ENCODE measurements around the gene RIN3.

DNA sequence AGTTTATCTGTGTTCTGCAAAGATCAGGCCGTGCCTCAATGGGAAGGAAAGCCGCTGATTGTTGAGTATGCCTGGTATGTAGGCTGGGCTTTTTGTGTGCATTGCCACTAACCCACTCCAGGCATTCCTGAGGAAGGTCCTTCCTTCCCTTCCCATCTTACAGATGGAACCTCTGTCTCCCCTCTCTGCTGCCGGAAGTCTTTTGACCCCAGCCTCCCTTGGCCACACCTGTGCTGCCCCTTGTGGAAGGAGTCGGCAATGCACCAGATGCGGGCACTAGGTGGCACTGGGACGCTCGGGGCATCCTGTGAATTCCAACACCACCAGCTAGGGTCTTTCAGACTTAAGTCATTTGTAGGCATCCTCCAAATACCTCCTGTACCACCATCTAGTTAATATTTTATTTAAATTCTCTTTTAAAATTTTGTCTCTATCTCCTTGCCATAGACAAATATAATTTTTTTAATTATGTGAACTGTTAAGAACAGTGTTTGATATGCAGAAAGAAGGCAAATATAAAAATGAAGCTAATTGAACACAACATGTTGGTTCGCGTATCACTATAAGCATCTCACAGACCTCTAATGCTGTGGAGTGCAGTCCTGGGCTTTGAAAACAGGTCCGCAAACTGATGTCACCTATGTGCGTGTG lies 99.6 kb downstream of the RIN3 start:
- TF ChIP-seq, protein P1, sequence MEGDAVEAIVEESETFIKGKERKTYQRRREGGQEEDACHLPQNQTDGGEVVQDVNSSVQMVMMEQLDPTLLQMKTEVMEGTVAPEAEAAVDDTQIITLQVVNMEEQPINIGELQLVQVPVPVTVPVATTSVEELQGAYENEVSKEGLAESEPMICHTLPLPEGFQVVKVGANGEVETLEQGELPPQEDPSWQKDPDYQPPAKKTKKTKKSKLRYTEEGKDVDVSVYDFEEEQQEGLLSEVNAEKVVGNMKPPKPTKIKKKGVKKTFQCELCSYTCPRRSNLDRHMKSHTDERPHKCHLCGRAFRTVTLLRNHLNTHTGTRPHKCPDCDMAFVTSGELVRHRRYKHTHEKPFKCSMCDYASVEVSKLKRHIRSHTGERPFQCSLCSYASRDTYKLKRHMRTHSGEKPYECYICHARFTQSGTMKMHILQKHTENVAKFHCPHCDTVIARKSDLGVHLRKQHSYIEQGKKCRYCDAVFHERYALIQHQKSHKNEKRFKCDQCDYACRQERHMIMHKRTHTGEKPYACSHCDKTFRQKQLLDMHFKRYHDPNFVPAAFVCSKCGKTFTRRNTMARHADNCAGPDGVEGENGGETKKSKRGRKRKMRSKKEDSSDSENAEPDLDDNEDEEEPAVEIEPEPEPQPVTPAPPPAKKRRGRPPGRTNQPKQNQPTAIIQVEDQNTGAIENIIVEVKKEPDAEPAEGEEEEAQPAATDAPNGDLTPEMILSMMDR (conservative IDR thresholded peaks at IDR 0.05 in 1 of 2, IDR thresholded peaks at IDR 0.05 in 1 of 2; ENCODE audit: extremely low read depth in 1 of 2, insufficient read depth in 1 of 2, low read depth in 1 of 2, low read length in 2 of 2): peak; percentile 57 to 67
- TF ChIP-seq EZH2 (IDR thresholded peaks at IDR 0.05; ENCODE audit: borderline replicate concordance, low read length): no peak
